ENCODE measurements around the gene HKDC1.
"Not testable (repeated sequence)": the region's sequence is repeated elsewhere in the genome, so short reads cannot be mapped to it uniquely, and the experiment has no call there.

The HKDC1 gene, protein sequence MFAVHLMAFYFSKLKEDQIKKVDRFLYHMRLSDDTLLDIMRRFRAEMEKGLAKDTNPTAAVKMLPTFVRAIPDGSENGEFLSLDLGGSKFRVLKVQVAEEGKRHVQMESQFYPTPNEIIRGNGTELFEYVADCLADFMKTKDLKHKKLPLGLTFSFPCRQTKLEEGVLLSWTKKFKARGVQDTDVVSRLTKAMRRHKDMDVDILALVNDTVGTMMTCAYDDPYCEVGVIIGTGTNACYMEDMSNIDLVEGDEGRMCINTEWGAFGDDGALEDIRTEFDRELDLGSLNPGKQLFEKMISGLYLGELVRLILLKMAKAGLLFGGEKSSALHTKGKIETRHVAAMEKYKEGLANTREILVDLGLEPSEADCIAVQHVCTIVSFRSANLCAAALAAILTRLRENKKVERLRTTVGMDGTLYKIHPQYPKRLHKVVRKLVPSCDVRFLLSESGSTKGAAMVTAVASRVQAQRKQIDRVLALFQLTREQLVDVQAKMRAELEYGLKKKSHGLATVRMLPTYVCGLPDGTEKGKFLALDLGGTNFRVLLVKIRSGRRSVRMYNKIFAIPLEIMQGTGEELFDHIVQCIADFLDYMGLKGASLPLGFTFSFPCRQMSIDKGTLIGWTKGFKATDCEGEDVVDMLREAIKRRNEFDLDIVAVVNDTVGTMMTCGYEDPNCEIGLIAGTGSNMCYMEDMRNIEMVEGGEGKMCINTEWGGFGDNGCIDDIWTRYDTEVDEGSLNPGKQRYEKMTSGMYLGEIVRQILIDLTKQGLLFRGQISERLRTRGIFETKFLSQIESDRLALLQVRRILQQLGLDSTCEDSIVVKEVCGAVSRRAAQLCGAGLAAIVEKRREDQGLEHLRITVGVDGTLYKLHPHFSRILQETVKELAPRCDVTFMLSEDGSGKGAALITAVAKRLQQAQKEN

DNA sequence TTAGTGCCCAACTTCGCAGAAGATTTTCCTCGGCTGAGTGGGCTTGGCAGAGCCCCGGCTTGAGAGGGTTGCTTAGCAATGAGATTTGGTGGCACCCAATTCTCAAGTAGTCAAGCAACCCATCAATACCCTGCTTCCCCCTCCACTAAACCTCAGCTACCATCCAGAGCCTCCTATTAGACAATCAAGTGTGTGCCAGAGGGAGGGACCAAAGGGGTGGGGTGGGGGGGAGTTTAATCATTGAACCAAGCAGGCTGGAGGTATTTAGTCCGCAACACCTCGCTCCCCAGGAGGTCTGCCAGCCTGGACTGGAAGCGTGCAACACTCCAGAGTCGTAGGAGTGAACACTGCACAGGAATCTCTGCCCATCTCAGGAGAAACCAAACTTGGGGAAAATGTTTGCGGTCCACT is at the start of gene HKDC1:
HKDC1 (plus strand) TSS at position 292 of the 411 bp plus-strand sequence; CDS start at position 396, 104 bp downstream.
- H3K4me3 ChIP-seq (ENCODE audit: low read length) = peak within 1 kb of the TSS; percentile 84
- TF ChIP-seq CTCF (conservative IDR thresholded peaks at IDR 0.05; ENCODE audit: low read depth, low read length) = no peak

GRCh38 chr10:69172241-69172982 is 47.7 kb upstream of the HKDC1 start:
- TF ChIP-seq CTCF (conservative IDR thresholded peaks at IDR 0.05; ENCODE audit: low read depth, low read length) = no peak
- DNase-seq (ENCODE audit: low read depth) = no peak
- no peak overlapping the region for H3K4me3 ChIP-seq (ENCODE audit: low read length)

More for the DNA sequence above, at the start of gene HKDC1:
- DNase-seq (ENCODE audit: low read depth) = no peak

- DNase-seq (ENCODE audit: low read depth); H3K4me3 ChIP-seq (ENCODE audit: low read length): not testable (repeated sequence)
These were observed 44.8 kb upstream of the HKDC1 start for GRCh38 chr10:69175326-69175725.

GRCh38 chr10:69176823-69177222 is 43.3 kb upstream of the HKDC1 start:
- TF ChIP-seq CTCF (conservative IDR thresholded peaks at IDR 0.05; ENCODE audit: low read depth, low read length) = no peak

DNA sequence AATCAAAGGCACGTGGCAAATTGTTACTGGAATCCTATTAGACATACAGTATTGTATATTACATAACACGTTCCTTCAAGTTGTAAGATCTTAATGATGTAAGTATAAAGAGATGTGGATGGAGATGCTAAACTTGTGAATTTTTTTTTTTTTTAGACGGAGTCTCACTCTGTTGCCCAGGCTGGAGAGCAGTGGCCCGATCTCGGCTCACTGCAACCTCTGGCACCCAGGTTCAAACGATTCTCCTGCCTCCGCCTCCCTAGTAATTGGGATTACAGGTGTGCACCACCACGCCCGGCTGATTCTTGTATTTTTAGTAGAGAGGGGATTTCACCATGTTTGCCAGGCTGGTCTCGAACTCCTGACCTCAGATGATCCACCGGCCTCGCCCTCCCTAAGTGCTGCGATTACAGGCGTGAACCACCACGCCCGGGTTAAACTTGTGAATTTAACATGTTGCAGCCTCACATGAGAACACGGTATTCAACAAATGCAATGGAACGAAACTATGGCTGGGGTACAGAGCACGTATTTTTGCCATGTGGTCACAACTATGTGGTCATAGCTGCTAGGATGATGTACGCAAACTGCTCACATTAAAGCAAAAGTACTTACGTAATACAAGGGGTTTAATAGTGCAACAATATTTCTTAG is 40.9 kb upstream of the HKDC1 start:
- no peak for TF ChIP-seq CTCF (conservative IDR thresholded peaks at IDR 0.05; ENCODE audit: low read depth, low read length)
- DNase-seq (ENCODE audit: low read depth) = no peak
- H3K4me3 ChIP-seq (ENCODE audit: low read length) = peak overlapping the region; percentile 99

More at GRCh38 chr10:69176823-69177222, 43.3 kb upstream of the HKDC1 start:
- no peak for DNase-seq (ENCODE audit: low read depth)
- no peak overlapping the region for H3K4me3 ChIP-seq (ENCODE audit: low read length)

DNA sequence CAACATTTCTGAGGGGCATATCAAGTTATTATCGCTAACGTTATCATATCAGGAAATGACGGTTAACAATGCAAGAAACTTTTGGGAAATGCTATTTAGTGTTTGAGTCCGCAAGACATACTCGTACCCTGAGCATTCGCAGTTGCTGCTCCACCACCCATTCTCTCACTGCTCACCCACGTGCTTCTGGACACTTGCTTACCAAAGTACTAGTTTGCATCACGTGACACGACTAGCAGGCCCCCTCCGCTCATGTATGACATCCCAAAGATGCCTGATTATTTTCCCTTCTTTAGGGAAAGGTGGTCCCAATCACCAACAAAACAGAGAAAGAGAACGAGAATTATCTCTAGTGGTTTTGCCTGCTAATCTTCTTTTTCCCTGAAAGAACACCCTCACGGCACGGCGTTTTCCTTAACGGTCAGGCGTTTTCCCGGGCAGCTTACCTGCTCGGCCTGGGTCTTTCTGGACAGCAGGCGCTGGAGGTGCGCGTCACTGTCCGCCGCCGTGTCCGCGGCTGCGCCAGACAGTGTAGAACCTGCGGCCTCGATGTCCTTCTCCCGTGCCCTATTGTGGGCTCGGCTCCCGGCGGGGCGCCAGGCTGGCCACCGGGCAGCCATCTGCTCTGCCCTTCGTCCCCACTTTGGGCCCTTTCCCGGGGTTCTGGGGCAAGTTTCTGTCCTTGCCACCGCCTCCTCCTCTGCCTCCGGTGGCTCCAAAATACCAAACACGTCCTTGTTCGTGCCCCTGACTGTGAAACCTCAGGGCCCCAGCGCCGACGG is 40.2 kb upstream of the HKDC1 start, which contains the start of gene SUPV3L1:
SUPV3L1 (plus strand) TSS at position 492 of the 782 bp plus-strand sequence; CDS start at position 550, 58 bp downstream.
- DNase-seq (ENCODE audit: low read depth) = peak; percentile 96
- H3K4me3 ChIP-seq (ENCODE audit: low read length) = peak within 1 kb of the TSS; percentile 99
- no peak for TF ChIP-seq CTCF (conservative IDR thresholded peaks at IDR 0.05; ENCODE audit: low read depth, low read length)
